ENCODE measurements around the gene KCTD17. TPM values are rescaled to one million over a fixed set of nuclear protein-coding genes. Genes with fewer than 3 reads are reported as not detected.

KCTD17 gene
- total and polyA plus RNA-seq, 2 donors from 2014 or later = 9.6 to 13.9 TPM

GRCh38 chr22:37056246-37056645, 4.7 kb downstream of the KCTD17 start:
- Histone ChIP-seq H3K36me3 (ENCODE audit: control insufficient read depth in 2 of 3, insufficient read depth in 3 of 3, low read length in 3 of 3) (no peaks in the 10 kb centered on the region), H3K4me1 (ENCODE audit: control insufficient read depth in 2 of 3, insufficient read depth in 2 of 3, low read depth in 1 of 3, low read length in 3 of 3) (peaks cover 0 to 7% (median 0%) of the 10 kb centered on the region in 3 donors), H3K4me3 (ENCODE audit: low read length in 3 of 3) (no peak overlapping the region), H3K9me3 (ENCODE audit: control insufficient read depth in 2 of 3, insufficient read depth in 1 of 3, low read length in 3 of 3) (no peaks in the 10 kb centered on the region), H3K9ac (ENCODE audit: low read length in 3 of 3) (no peak overlapping the region), H3K27me3 (ENCODE audit: control insufficient read depth, insufficient read depth, low read length) (no peaks in the 10 kb centered on the region), H3K27ac (ENCODE audit: low read depth in 2 of 2, low read length in 2 of 2) (no peak overlapping the region)
- no peak for FAIRE-seq
- DNase-seq = peak in 1 of 5 donors; percentile 63
- no peak for TF ChIP-seq CTCF (IDR thresholded peaks at IDR 0.05; ENCODE audit: borderline replicate concordance, extremely low read depth, insufficient read depth)
- intact Hi-C loops (cut with DNase I) = no loop called here

GRCh38 chr22:37057226-37057625, 5.7 kb downstream of the KCTD17 start:
- Histone ChIP-seq H3K4me3 (ENCODE audit: low read length in 3 of 3) (no peak overlapping the region), H3K27me3 (ENCODE audit: control insufficient read depth, insufficient read depth, low read length) (no peaks in the 10 kb centered on the region), H3K9ac (ENCODE audit: low read length in 3 of 3) (no peak overlapping the region), H3K36me3 (ENCODE audit: control insufficient read depth in 2 of 3, insufficient read depth in 3 of 3, low read length in 3 of 3) (no peaks in the 10 kb centered on the region), H3K9me3 (ENCODE audit: control insufficient read depth in 2 of 3, insufficient read depth in 1 of 3, low read length in 3 of 3) (no peaks in the 10 kb centered on the region), H3K27ac (ENCODE audit: low read depth in 2 of 2, low read length in 2 of 2) (no peak overlapping the region), H3K4me1 (ENCODE audit: control insufficient read depth in 2 of 3, insufficient read depth in 2 of 3, low read depth in 1 of 3, low read length in 3 of 3) (peaks cover 0 to 4% (median 0%) of the 10 kb centered on the region in 3 donors)
- TF ChIP-seq CTCF (IDR thresholded peaks at IDR 0.05; ENCODE audit: borderline replicate concordance, extremely low read depth, insufficient read depth) = no peak
- intact Hi-C loops (cut with DNase I) = no loop called here
- DNase-seq (peak in 1 of 5 donors; percentile 45), FAIRE-seq (no peak)

GRCh38 chr22:37057796-37058510, 6.4 kb downstream of the KCTD17 start:
- no peaks in the 10 kb centered on the region for H3K36me3 ChIP-seq (ENCODE audit: control insufficient read depth in 2 of 3, insufficient read depth in 3 of 3, low read length in 3 of 3)
- peak in 1 of 5 donors; percentile 47 for DNase-seq
- intact Hi-C loops (cut with DNase I) = no loop called here

More at GRCh38 chr22:37057796-37058510, 6.4 kb downstream of the KCTD17 start:
- no peak for TF ChIP-seq CTCF (IDR thresholded peaks at IDR 0.05; ENCODE audit: borderline replicate concordance, extremely low read depth, insufficient read depth)
- Histone ChIP-seq H3K27me3 (ENCODE audit: control insufficient read depth, insufficient read depth, low read length) (no peaks in the 10 kb centered on the region), H3K9ac (ENCODE audit: low read length in 3 of 3) (no peak overlapping the region), H3K4me1 (ENCODE audit: control insufficient read depth in 2 of 3, insufficient read depth in 2 of 3, low read depth in 1 of 3, low read length in 3 of 3) (no peaks in the 10 kb centered on the region), H3K27ac (ENCODE audit: low read depth in 2 of 2, low read length in 2 of 2) (no peak overlapping the region), H3K4me3 (ENCODE audit: low read length in 3 of 3) (no peak overlapping the region), H3K9me3 (ENCODE audit: control insufficient read depth in 2 of 3, insufficient read depth in 1 of 3, low read length in 3 of 3) (no peaks in the 10 kb centered on the region)
- FAIRE-seq = no peak

All from kidney (tissue), 14 donors.